Measurements from ENCODE around the gene RGR. TPM values are rescaled to one million over a fixed set of nuclear protein-coding genes. Genes with fewer than 3 reads are reported as not detected.

RGR gene
- total RNA-seq, 4 donors from 2014 or later, result 1.5 to 3.3 (median 2.8) TPM; not detected in 1

GRCh38 chr10:84308481-84309304, 63.8 kb downstream of the RGR start:
- DNase-seq (ENCODE audit: low spot score), result no peak
- no peak for ATAC-seq (ENCODE audit: low FRiP score)
- TF ChIP-seq CTCF (IDR thresholded peaks at IDR 0.05), result no peak

Other genes with a start within 250 kb of the RGR start
- 100 to 1,000 TPM; 110 to 165 (median 149) TPM for gene GHITM, start 105.5 kb upstream of the RGR start, total RNA-seq
- gene GPR15LG, start 71.3 kb upstream of the RGR start, total RNA-seq, result not detected
- gene CDHR1, start 50.5 kb upstream of the RGR start, total RNA-seq, result under 1 TPM in 2 of 4 donors, not detected in 2; 0.16 to 0.24 TPM
- gene LRIT2, start 19.5 kb upstream of the RGR start, total RNA-seq, result not detected
- not detected for gene LRIT1, start 3.5 kb upstream of the RGR start, total RNA-seq
- 10 to 100 TPM; 41.2 to 61.9 (median 47.7) TPM for gene CCSER2, start 83.5 kb downstream of the RGR start, total RNA-seq

All from omental fat pad (tissue), 4 donors.